ENCODE results near the gene MCL1. TPM values are rescaled to one million over a fixed set of nuclear protein-coding genes. Genes with fewer than 3 reads are reported as not detected.
"Not testable (repeated sequence)": the region's sequence is repeated elsewhere in the genome, so short reads cannot be mapped to it uniquely, and the experiment has no call there.

The MCL1 gene
- total and polyA plus RNA-seq, 10 of the 15 experiments (the other 5 are each of a cell fraction or from before 2014, with no cell fraction given), result 18.1 to 148 (median 86.4) TPM

- ATAC-seq, result no peak
- no peak for DNase-seq (ENCODE audit: low read depth, low spot score)
- no peak overlapping the region for H3K4me2 ChIP-seq (ENCODE audit: control insufficient read depth, insufficient read depth)
- H3K27me3 ChIP-seq (replicated peaks in 1 of 2; ENCODE audit: control insufficient read depth in 2 of 2, insufficient read depth in 2 of 2, low read length in 1 of 2), result no peaks in the 10 kb centered on the region
- TF ChIP-seq JUNB (IDR thresholded peaks at IDR 0.05), result no peak
- TF ChIP-seq YY1 (IDR thresholded peaks at IDR 0.05; ENCODE audit: low read depth, low read length), result no peak
- H3K27ac ChIP-seq (ENCODE audit: control insufficient read depth, insufficient read depth), result no peak overlapping the region
- H3K4me3 ChIP-seq, result no peak overlapping the region
- in situ Hi-C loops (cut with MboI), result no loop called here
- SMC1A ChIA-PET (ENCODE audit: uncharacterized antibody, unreplicated experiment), result interaction anchor here (1.2 kb wide), 2 partner anchors 19 to 31 kb away, joined by 3 read pairs; no protein-coding TSS in a partner anchor
- intact Hi-C loops (cut with micrococcal nuclease; ENCODE audit: unreplicated experiment), result no loop called here
- no peak overlapping the region for H2AFZ ChIP-seq (ENCODE audit: control insufficient read depth, low read depth, low read length)
- H3K9me3 ChIP-seq (replicated peaks; ENCODE audit: control insufficient read depth, insufficient read depth, low read length), result no peaks in the 10 kb centered on the region
- no peaks in the 10 kb centered on the region; a peak in 1 of 4 replicates for H3K36me3 ChIP-seq (ENCODE audit: control insufficient read depth in 2 of 2, insufficient read depth in 2 of 2, low read length in 1 of 2)
- POLR2A ChIA-PET, result interaction anchor here (0.7 kb wide), 1 partner anchor 21 kb away, joined by 4 read pairs; no protein-coding TSS in a partner anchor
- H3K9ac ChIP-seq (ENCODE audit: control insufficient read depth, insufficient read depth, low read length), result no peak overlapping the region
- no peak for FAIRE-seq
- no peaks in the 10 kb centered on the region for H3K4me1 ChIP-seq (ENCODE audit: control insufficient read depth, insufficient read depth, low read length)
- RAD21 ChIA-PET (ENCODE audit: unreplicated experiment), result interaction anchor here (0.7 kb wide), 1 partner anchor 17 kb away, joined by 3 read pairs; no protein-coding TSS in a partner anchor
- H3K79me2 ChIP-seq (ENCODE audit: control insufficient read depth, insufficient read depth, low read length), result no peaks in the 10 kb centered on the region
- H4K20me1 ChIP-seq (ENCODE audit: control insufficient read depth, insufficient read depth), result no peaks in the 10 kb centered on the region
- CTCF ChIA-PET, result interaction anchor here (0.9 to 1.6 kb wide), 3 partner anchors 15 to 41 kb away, joined by 3 to 5 read pairs (median 4); no protein-coding TSS in a partner anchor
- no TSS peak for BruUV-seq (replicated peaks)
Observed at GRCh38 chr1:150601540-150601939, 22.1 kb upstream of the MCL1 start.

GRCh38 chr1:150598346-150598745, 18.9 kb upstream of the MCL1 start:
- H3K4me3 ChIP-seq; H3K4me1 ChIP-seq (ENCODE audit: control insufficient read depth, insufficient read depth, low read length); H4K20me1 ChIP-seq (ENCODE audit: control insufficient read depth, insufficient read depth); H3K9ac ChIP-seq (ENCODE audit: control insufficient read depth, insufficient read depth, low read length); H3K27me3 ChIP-seq (replicated peaks in 1 of 2; ENCODE audit: control insufficient read depth in 2 of 2, insufficient read depth in 2 of 2, low read length in 1 of 2); RAD21 ChIA-PET (ENCODE audit: unreplicated experiment); ATAC-seq; H3K79me2 ChIP-seq (ENCODE audit: control insufficient read depth, insufficient read depth, low read length); H2AFZ ChIP-seq (ENCODE audit: control insufficient read depth, low read depth, low read length); BruUV-seq (replicated peaks); CTCF ChIA-PET; H3K9me3 ChIP-seq (replicated peaks; ENCODE audit: control insufficient read depth, insufficient read depth, low read length); H3K27ac ChIP-seq (ENCODE audit: control insufficient read depth, insufficient read depth); intact Hi-C loops (cut with micrococcal nuclease; ENCODE audit: unreplicated experiment); in situ Hi-C loops (cut with MboI); H3K36me3 ChIP-seq (ENCODE audit: control insufficient read depth in 2 of 2, insufficient read depth in 2 of 2, low read length in 1 of 2); FAIRE-seq; H3K4me2 ChIP-seq (ENCODE audit: control insufficient read depth, insufficient read depth); DNase-seq (ENCODE audit: low read depth, low spot score): not testable (repeated sequence)
- POLR2A ChIA-PET, result interaction anchor here (1.3 kb wide), 1 partner anchor 31 kb away, joined by 3 read pairs; no protein-coding TSS in a partner anchor
- SMC1A ChIA-PET (ENCODE audit: uncharacterized antibody, unreplicated experiment), result interaction anchor here (0.6 kb wide), 1 partner anchor 12 kb away, joined by 3 read pairs; no protein-coding TSS in a partner anchor
- 91% methylated on average over 4 of the region's 4 CpGs for WGBS (ENCODE audit: insufficient coverage, insufficient replicate concordance, low lambda C conversion rate, missing lambda C conversion rate)
